Endothelial cell of umbilical vein (primary cell): ENCODE data around the gene SLC7A7.
A peak's percentile ranks its signal among the peaks of the same experiment; 100 is the strongest.

Source experiments
- EZH2 ChIP-seq: IDR thresholded peaks from 2 replicates; pipeline ENCODE4 v1.6.1; 2012; ENCODE audit warnings: borderline replicate concordance, low read depth, mild to moderate bottlenecking, moderate library complexity, low read length, inconsistent platforms; ENCODE audit not compliant: severe bottlenecking
- FOS ChIP-seq: IDR thresholded peaks from 2 replicates; pipeline ENCODE4 v1.6.1; 2011; ENCODE audit warnings: mild to moderate bottlenecking, low read length, moderate library complexity, borderline replicate concordance; ENCODE audit not compliant: insufficient read depth
- GATA2 ChIP-seq: IDR thresholded peaks from 2 replicates; pipeline ENCODE4 v1.7.0; 2011; ENCODE audit warnings: low read depth, mild to moderate bottlenecking, moderate library complexity, mixed read lengths, low read length; ENCODE audit not compliant: insufficient read length, insufficient read depth
- JUN ChIP-seq: IDR thresholded peaks from 2 replicates; pipeline ENCODE4 v1.6.1; 2011; ENCODE audit warnings: borderline replicate concordance, low read depth; ENCODE audit not compliant: insufficient read length, insufficient read depth
- MAX ChIP-seq: IDR thresholded peaks from 2 replicates; pipeline ENCODE4 v1.6.1; 2011; ENCODE audit not compliant: insufficient read depth, insufficient read length
- MYC ChIP-seq: IDR thresholded peaks from one replicate; pipeline ENCODE4 v1.6.1; 2011; ENCODE audit warnings: mild to moderate bottlenecking, low read depth, low read length
- POLR2A ChIP-seq: IDR thresholded peaks from 2 replicates; pipeline ENCODE4 v1.6.1; 2012; ENCODE audit warnings: low read depth, mild to moderate bottlenecking, control low read depth, low read length
- POLR2AphosphoS5 ChIP-seq: IDR thresholded peaks from 2 replicates; pipeline ENCODE4 v1.6.1; 2012; ENCODE audit warnings: low read depth, mild to moderate bottlenecking, control low read depth, low read length, moderate library complexity; ENCODE audit not compliant: insufficient read depth
- TF ChIP-seq, protein P1 (sequence below), 2 donors: IDR thresholded peaks; 1 replicate in 1 of 2; 2 replicates in 1 of 2; pipeline ENCODE4 v1.5.1; 2011; ENCODE audit warnings: low read length in 2 of 2, mild to moderate bottlenecking in 2 of 2, moderate library complexity in 2 of 2, control low read depth in 1 of 2, inconsistent platforms in 1 of 2, low read depth in 1 of 2; ENCODE audit not compliant: insufficient read depth in 1 of 2; ENCODE audit errors: extremely low read depth in 1 of 2

- TF ChIP-seq POLR2AphosphoS5 (no peak), POLR2A (peak; percentile 6), MAX (no peak), FOS (no peak), EZH2 (no peak), GATA2 (no peak), JUN (no peak), MYC (no peak)
- TF ChIP-seq, protein P1, sequence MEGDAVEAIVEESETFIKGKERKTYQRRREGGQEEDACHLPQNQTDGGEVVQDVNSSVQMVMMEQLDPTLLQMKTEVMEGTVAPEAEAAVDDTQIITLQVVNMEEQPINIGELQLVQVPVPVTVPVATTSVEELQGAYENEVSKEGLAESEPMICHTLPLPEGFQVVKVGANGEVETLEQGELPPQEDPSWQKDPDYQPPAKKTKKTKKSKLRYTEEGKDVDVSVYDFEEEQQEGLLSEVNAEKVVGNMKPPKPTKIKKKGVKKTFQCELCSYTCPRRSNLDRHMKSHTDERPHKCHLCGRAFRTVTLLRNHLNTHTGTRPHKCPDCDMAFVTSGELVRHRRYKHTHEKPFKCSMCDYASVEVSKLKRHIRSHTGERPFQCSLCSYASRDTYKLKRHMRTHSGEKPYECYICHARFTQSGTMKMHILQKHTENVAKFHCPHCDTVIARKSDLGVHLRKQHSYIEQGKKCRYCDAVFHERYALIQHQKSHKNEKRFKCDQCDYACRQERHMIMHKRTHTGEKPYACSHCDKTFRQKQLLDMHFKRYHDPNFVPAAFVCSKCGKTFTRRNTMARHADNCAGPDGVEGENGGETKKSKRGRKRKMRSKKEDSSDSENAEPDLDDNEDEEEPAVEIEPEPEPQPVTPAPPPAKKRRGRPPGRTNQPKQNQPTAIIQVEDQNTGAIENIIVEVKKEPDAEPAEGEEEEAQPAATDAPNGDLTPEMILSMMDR (IDR thresholded peaks at IDR 0.05; ENCODE audit: extremely low read depth in 1 of 2, insufficient read depth in 1 of 2, low read depth in 1 of 2, low read length in 2 of 2) = no peak
These were observed 42.5 kb downstream of the SLC7A7 start for GRCh38 chr14:22772725-22773124.
